Caki2 (cell line): ENCODE results near the gene LAT. TPM values are rescaled to one million over a fixed set of nuclear protein-coding genes. Genes with fewer than 3 reads are reported as not detected.
"Not testable (repeated sequence)": the region's sequence is repeated elsewhere in the genome, so short reads cannot be mapped to it uniquely, and the experiment has no call there.

ENCODE experiments used
- DNase-seq: peaks from one replicate; pipeline ENCODE4 v3.0.0-alpha.2; 2015; ENCODE audit warnings: low read depth
- in situ Hi-C: cut with HindIII; loops from 2 replicates; pipeline ENCODE4 v1.10.0; 2016; ENCODE audit warnings: low sequenced_read_pairs, low pct_unique_long_range_greater_than_20kb, mixed read lengths
- total RNA-seq: library from RNA; depleted of rRNA; stranded (reverse); fragments of >200 nt; shearing (Covaris generic); gene quantifications from 2 replicates; pipeline ENCODE4 v1.2.3, GENCODE V29; 2014; ENCODE audit warnings: low replicate concordance; rRNA removed

The LAT gene, protein sequence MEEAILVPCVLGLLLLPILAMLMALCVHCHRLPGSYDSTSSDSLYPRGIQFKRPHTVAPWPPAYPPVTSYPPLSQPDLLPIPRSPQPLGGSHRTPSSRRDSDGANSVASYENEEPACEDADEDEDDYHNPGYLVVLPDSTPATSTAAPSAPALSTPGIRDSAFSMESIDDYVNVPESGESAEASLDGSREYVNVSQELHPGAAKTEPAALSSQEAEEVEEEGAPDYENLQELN
- total RNA-seq, result 48.8 and 51.3 TPM in 2 replicates

DNA sequence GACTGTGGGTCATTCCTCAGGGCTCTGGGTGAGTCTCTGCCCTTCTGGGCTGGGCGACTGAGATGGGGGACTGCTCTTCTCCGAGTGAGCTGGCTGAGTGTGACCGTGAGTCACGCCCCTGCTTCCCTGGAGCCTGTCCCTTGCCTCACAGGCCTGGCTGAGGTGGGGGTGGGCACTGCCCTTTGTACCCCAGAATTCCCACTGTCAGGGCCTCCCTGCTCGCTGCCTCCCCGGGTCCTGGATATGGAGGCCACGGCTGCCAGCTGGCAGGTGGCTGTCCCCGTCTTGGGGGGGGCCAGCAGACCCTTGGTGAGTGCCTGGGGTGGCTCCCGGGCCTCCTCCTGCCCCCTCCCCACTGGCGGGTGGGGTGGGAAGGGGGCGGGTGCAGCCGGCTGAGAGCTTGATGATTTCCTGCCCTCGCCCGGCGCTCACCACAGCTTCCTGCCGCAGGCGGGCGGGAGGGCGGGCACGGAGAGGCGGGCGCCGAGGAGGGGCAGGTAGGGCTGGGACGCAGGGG is at the start of gene LAT:
LAT (plus strand) TSS at position 434 of the 517 bp plus-strand sequence. CDS start 366 bp downstream, outside the sequence.
- DNase-seq, result peak; percentile 91
- in situ Hi-C loops, result no loop called here

DNA sequence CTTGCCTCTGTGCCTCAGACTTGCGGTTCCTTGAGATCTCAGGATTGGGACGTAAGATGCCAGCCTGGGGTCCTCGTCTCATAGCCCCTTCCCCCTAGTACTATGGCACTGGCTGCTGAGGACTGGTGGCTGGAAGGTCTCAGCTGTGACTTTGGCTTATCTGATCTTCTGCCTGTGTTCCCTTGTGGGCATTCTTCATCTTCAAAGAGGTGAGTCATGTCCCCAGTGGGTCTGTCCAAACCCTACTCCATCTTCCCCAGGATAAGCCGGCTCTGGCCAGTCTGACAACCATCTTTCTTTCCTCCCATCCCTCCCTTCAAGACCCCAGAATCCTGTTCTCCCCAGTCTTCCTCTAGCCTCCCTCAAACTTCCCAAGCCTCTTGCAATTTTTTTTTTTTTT is 49.5 kb upstream of the LAT start:
- DNase-seq, result no peak
- in situ Hi-C loops, result no loop called here

DNA sequence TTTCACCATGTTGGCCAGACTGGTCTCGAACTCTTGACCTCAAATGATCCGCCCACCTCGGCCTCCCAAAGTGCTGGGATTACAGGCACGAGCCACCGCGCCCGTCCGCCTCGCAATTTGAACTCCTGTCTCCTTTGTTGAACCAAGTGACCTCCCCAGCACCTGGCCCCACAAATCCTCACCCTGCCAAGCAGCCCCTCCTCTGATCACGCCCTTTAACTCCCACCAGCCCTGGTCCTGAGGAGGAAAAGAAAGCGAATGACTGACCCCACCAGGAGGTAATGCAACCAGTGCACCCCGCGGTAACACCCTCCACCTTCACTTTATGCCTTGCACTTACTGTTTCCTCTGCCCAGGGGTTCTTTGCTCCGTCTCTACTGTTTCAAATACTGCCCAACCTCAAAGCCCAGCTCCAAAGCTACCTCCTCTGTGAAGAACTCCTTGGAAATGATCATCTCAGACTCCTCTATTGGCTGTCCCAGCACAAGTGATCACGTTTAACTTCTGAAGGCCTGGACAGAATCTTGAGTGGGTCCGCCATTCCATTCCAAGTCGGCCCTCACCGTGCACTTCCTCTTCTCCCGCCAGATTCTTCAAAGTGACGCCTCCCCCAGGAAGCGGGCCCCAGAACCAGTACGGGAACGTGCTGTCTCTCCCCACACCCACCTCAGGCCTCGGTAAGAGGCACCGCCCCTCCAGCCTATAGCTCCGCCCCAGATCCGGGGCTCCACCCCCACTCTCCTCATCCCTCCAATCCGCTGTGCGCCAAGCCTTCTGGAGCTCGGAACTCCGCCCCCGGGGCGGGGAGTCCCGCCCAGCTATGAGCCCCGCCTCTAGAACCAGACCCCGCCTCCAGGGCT is 48.7 kb upstream of the LAT start:
- peak; percentile 81 for DNase-seq
- in situ Hi-C loops, result no loop called here

DNA sequence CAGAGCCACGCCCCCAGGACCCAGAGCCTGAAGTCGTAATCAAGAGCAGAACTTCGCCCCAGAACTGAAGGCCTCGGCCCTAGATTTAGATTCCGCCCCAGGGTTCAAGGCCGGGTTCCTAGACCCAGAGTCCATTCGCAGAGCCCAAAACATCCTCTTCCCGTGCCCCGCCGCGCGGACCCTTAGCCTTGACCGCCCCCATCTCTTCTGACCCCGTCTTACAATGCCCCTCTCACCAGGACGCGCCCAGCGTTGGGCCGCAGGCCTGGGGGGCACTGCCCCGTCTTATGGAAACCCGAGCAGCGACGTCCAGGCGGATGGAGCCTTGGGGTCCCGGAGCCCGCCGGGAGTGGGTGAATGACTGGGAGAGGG is 48.1 kb upstream of the LAT start:
- in situ Hi-C loops, result no loop called here

DNA sequence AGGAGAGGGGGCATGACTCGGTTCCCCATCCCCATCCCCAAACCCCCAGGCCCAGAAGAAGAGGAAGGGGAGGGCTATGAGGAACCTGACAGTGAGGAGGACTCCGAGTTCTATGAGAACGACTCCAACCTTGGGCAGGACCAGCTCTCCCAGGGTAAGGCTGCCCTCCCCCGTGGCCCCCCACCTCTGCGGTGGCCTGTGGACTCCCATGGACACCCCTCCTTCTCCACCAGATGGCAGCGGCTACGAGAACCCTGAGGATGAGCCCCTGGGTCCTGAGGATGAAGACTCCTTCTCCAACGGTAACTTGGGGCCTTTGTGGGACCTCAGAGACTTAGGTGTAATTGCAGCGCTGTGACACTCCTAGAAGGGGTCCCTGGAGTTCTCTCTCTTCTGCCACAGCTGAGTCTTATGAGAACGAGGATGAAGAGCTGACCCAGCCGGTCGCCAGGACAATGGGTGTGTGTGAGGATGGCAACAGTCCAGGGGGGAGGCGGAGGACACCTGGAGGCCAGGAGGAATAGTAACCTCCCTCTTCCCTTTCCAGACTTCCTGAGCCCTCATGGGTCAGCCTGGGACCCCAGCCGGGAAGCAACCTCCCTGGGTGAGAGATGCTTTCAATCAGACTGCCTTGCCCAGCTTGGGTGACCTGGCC is 47.5 kb upstream of the LAT start:
- no peak for DNase-seq

More for the DNA sequence above, 48.1 kb upstream of the LAT start:
- no peak for DNase-seq

DNA sequence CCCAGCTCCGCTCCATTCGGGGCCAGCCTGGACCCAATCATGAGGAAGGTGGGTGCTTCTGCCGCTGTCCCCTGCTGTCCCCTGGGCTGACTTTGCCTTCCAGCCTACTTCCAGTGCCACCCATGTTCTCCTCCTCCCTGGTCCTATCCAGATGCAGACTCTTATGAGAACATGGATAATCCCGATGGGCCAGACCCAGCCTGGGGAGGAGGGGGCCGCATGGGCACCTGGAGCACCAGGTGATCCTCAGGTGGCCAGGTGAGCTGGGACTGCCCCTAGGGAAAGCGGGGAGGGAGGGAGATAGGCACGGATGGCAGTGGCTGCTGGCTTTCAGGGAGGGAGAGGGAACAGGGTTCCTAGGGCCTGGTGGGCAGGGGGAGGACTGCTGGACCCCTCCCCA is 46.1 kb upstream of the LAT start:
- DNase-seq, result no peak
- in situ Hi-C loops, result no loop called here

More for the DNA sequence above, 47.5 kb upstream of the LAT start:
- in situ Hi-C loops, result no loop called here

DNA sequence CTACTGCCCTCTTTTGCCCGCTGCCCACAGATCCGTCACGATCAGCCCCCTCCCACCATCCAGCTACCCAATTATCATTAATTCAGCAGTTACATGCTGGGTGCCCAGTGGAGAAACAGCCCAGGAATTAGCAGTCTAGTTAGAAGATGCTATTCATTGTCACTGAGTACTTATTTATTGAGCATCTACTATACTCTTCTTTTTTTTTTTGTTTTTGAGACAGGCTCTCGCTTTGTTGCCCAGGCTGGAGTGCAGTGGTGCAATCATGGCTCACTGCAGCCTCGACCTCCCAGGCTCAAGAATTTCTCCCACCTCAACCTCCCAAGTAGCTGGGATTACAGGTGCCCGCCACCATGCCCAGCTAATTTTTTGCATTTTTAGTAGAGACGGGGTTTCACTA is 45.0 kb upstream of the LAT start:
- in situ Hi-C loops, DNase-seq: not testable (repeated sequence)

DNA sequence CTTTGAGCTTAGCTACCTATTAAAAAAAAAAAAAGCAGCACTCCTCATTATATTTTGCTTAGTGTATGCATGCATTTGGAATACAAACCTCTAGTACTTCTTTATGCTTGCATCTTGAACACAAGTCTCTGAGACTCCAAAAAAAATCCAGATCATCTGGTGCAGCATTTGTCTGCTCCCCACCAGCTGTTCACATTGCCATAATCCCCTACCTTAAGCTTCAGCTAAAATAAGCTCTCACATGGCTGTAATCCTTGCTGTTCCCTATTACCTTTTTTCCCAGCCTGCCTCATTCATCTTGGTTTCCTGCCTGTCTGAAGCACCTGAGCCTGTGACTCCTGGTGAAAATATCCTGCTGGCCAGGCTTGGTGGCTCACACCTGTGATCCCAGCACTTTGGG is 41.6 kb upstream of the LAT start:
- DNase-seq, result no peak
- in situ Hi-C loops, result no loop called here

DNA sequence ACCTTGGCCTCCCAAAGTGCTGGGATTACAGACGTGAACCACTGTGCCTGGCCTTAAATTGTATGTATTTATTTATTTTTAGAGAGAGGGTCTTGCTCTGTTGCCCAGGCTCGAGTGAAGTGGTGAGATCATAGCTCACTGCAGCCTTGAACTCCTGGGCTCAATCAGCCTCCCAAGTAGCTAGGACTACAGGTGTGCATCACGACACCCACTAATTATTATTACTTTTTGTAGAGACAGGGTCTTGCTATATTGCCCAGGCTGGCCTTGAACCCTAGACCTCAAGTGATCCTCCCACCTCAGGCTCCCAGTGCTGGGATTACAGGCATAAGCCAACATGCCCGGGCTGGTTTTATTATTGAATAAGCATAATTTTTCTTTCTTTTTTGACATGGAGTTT is 38.2 kb upstream of the LAT start:
- in situ Hi-C loops, result no loop called here
- DNase-seq, result no peak

DNA sequence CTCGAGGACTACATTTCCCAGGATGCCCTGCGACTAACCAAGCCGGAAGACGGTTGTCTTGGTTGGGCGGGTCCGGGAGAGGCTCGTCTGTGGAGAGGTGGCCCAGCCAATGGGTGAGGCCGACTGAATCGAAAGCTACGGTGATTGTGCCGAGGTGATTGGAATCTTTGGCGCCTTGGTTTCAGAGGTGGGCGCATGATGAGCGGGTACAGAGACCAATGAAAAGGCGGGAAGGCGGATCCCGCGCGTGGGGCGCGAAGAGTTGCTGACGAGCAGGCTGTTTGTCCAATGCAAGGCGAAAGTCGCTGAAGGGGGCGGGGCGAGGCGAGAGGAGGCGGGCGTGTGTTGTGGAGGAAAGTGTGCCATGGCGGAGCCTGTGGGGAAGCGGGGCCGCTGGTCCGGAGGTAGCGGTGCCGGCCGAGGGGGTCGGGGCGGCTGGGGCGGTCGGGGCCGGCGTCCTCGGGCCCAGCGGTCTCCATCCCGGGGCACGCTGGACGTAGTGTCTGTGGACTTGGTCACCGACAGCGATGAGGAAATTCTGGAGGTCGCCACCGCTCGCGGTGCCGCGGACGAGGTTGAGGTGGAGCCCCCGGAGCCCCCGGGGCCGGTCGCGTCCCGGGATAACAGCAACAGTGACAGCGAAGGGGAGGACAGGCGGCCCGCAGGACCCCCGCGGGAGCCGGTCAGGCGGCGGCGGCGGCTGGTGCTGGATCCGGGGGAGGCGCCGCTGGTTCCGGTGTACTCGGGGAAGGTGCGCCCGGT is 34.0 kb upstream of the LAT start, which contains the start of gene NFATC2IP:
NFATC2IP (plus strand) TSS at position 290 of the 762 bp plus-strand sequence; CDS start at position 365, 75 bp downstream.
- DNase-seq, result peak; percentile 100
- in situ Hi-C loops, result loop anchor here (25.0 kb wide), 1 partner anchor 186 kb away; no protein-coding TSS in a partner anchor

DNA sequence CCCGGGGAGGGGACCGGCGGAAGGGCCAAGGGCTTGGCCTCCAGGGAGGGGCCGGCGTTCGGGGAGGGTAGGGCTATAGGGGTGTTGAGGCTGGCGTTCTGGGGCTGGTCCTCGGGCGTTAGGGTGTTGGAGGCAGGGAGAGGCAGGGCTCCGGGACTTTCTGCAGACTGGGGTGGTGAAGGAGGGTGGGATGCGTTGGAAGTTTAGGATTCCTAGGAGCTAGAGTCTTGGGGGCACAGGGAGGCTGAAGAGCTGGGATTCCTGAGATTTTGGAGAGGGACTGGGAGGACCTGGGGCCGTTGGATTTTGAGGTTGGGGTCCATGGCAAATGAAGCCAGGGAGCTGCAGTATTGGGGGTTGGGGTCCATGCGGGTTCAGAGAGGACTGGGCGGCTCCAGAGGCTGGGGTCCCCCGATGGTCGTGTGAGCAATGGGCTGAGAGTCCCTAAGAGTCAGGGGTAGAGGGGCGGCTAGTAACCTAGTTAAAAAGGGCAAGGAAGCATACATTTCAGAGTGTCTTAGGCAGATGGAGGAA is 33.4 kb upstream of the LAT start:
- in situ Hi-C loops, result loop anchor here (25.0 kb wide), 1 partner anchor 186 kb away; no protein-coding TSS in a partner anchor
- no peak for DNase-seq

DNA sequence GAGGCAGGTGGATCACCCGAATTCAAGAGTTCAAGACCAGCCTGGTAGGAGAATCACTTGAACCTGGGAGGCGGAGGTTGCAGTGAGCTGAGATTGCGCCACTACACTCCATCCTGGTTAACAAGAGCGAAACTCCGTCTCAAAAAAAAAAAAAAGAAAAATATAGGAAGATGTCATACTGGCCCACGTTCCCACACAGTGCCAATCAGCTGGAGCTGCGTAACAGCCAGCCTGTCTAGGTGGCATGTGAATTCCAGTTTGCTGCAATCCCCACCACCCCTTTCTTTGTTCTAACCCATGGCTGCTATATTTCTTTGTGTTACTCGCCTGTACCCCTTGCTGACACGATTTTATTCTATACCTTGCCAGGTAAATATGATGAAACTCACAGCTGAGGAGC is 26.6 kb upstream of the LAT start:
- DNase-seq, result no peak
- in situ Hi-C loops, result loop anchor here (25.0 kb wide), 1 partner anchor 179 kb away; no protein-coding TSS in a partner anchor

DNA sequence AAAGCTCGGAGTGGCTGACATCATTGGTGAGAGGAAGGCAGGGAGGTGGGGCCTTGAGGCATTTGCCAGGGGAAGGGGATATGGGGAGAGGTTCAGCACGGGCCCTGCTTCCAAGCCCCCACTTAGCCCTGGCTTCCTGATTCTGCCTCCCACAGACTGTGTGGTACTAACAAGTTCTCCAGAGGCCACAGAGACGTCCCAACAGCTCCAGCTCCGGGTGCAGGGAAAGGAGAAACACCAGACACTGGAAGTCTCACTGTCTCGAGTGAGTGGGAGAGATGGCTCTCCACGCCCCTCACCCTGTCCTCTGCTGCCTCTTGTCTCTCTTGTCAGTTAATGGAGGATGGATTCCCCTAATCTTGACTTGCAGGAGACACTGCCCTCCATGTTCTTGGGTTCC is 26.0 kb upstream of the LAT start:
- DNase-seq, result no peak
- in situ Hi-C loops, result loop anchor here (25.0 kb wide), 1 partner anchor 178 kb away; no protein-coding TSS in a partner anchor

DNA sequence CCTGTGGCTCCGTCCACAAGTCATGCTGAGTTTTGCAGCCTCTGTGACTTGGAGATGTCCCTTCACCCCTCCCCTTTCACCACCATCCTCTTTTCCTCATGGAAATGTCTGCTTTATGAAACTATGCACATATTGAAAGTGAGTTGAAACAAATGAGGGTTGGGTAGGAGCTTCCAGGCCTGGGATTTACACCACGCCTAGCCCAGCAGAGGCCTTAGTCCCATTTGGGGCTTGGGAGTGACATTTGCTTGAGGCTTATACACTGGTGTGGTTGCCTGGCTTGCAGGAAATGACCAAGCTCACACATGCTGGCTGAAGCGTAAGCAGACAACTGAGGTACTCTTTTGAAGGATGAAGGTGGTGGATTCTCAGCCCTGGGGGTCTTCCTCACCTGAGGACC is 20.8 kb upstream of the LAT start:
- DNase-seq, result no peak
- in situ Hi-C loops, result loop anchor here (25.0 kb wide), 1 partner anchor 173 kb away; no protein-coding TSS in a partner anchor

DNA sequence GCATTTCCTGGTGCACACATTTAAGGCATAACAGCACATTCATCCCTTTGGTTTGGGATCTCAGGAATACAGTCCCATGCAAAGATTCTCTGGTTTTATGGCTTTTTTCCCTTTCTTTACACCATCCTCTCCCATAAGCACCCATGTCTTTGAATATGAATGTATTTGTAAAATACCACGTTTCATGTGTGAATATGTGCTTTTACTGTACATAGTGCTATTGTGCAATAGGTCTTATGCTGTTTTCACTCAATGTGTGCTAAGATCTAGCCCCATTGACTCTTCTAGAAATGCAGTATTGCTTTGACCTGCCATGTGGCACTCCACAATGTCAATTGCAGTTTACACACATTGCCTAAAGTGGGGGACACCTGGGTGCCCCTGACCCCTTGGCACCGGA is 20.4 kb upstream of the LAT start:
- DNase-seq, result no peak
- in situ Hi-C loops, result loop anchor here (25.0 kb wide), 1 partner anchor 173 kb away; no protein-coding TSS in a partner anchor

DNA sequence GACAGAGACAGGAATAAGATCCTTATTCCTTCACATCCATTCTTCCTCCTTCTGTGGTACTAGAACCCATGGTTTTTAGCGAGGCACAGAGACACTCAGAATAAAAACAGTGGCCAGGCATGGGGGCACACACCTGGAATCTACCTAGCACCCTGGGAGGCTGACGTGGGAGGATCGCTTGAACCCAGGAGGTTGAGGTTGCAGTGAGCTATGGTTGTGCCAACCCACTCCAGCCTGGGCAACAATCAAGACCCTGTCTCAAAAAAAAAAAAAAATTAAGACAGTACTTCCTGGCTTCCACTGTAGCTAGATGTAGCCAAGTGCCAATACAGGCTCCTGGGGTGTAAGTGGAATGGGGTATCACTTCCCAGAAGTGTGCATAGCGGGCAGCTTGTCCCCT is 17.7 kb upstream of the LAT start:
- in situ Hi-C loops, result loop anchor here (25.0 kb wide), 1 partner anchor 170 kb away; no protein-coding TSS in a partner anchor
- DNase-seq, result no peak

DNA sequence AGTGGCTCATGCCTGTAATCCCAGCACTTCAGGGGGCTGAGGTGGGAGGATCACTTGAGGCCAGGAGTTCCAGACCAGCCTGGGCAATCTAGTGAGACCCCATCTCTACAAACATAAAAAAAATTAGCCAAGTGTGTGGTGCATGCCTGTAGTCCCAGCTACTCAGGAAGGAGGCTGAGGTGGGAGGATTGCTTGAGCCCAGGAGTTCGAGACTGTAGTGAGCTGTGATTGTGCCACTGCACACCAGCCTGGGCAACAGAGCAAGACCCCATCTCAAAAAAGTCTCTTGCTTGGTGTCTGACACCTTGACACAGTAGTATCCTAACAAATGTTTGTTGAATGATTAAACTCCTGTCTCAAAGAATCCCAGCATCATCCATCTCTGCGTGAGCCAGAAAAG is 15.2 kb upstream of the LAT start:
- not testable (repeated sequence) for DNase-seq
- in situ Hi-C loops, result loop anchor here (25.0 kb wide), 1 partner anchor 168 kb away; no protein-coding TSS in a partner anchor
